Activated CD8-positive, alpha-beta memory T cell treated with anti-CD3 and anti-CD28 coated beads, Interleukin-2, amount 10 ng/mL, durations not matched to agents 7 days and 5 days (primary cell): ENCODE results near the gene INPP4A. TPM values are rescaled to one million over a fixed set of nuclear protein-coding genes. Genes with fewer than 3 reads are reported as not detected.

ENCODE experiments used
- ATAC-seq: fragments of 150-1000 bp; cut with Tn5 transposase; one replicate; pipeline ENCODE4 v1.10.0; 2021; ENCODE audit warnings: moderate library complexity
- CTCF ChIA-PET: fragments of 350-600 bp; sonication (Branson Sonifier 250); formaldehyde crosslinking; loops from one replicate; lab custom pipeline; 2021; ENCODE audit warnings: antibody characterized with exemption; lab: Charles Lee
- DNase-seq: peaks from one replicate; pipeline ENCODE4 v3.0.0-alpha.2; 2020
- H3K27ac Mint-ChIP-seq: one replicate; pipeline ENCODE4 v1.8.0; 2021; ENCODE audit warnings: mild to moderate bottlenecking, mixed read lengths
- H3K27me3 Mint-ChIP-seq: one replicate; pipeline ENCODE4 v1.8.0; 2021; ENCODE audit warnings: mixed read lengths
- H3K36me3 Mint-ChIP-seq: one replicate; pipeline ENCODE4 v1.8.0; 2021; ENCODE audit warnings: mild to moderate bottlenecking, mixed read lengths
- H3K4me1 Mint-ChIP-seq: one replicate; pipeline ENCODE4 v1.8.0; 2021; ENCODE audit warnings: mixed read lengths
- H3K4me3 Mint-ChIP-seq: one replicate; pipeline ENCODE4 v1.8.0; 2021; ENCODE audit warnings: mild to moderate bottlenecking, moderate library complexity, mixed read lengths
- H3K9me3 Mint-ChIP-seq: one replicate; pipeline ENCODE4 v1.8.0; 2022; ENCODE audit warnings: low read depth, mixed read lengths
- total RNA-seq, 2 experiments: library from RNA; stranded (reverse); gene quantifications; one replicate each; pipeline ENCODE4 v1.2.3, GENCODE V29; 2021

Gene INPP4A
- total RNA-seq, 2 experiments from 2014 or later, result 144 to 229 TPM

- peaks cover 31% of the 10 kb centered on the region for H3K36me3 Mint-ChIP-seq
- H3K4me1 Mint-ChIP-seq, result peaks cover 93% of the 10 kb centered on the region
- DNase-seq (peak; percentile 86), ATAC-seq (peak; percentile 26)
- peak overlapping the region; percentile 93 for H3K27ac Mint-ChIP-seq
- peak overlapping the region; percentile 61 for H3K4me3 Mint-ChIP-seq
- CTCF ChIA-PET, result interaction anchor here (0.7 to 10.4 kb wide), 9 partner anchors 9 to 169 kb away, joined by 3 to 166 read pairs (median 4); partner anchors contain the start of gene INPP4A
- H3K9me3 Mint-ChIP-seq, result no peaks in the 10 kb centered on the region
- no peaks in the 10 kb centered on the region for H3K27me3 Mint-ChIP-seq
Observed at GRCh38 chr2:98465456-98466226, 21.0 kb downstream of the INPP4A start.

GRCh38 chr2:98467082-98467536, 22.5 kb downstream of the INPP4A start:
- Mint-ChIP-seq H3K27ac (peak overlapping the region; percentile 93), H3K36me3 (peaks cover 39% of the 10 kb centered on the region), H3K4me1 (peaks cover 93% of the 10 kb centered on the region), H3K4me3 (peak overlapping the region; percentile 61), H3K27me3 (no peaks in the 10 kb centered on the region), H3K9me3 (no peaks in the 10 kb centered on the region)
- DNase-seq, result no peak
- CTCF ChIA-PET, result interaction anchor here (0.7 to 10.4 kb wide), 4 partner anchors 12 to 55 kb away, joined by 4 to 166 read pairs (median 61); partner anchors contain the start of gene INPP4A
- ATAC-seq, result no peak

- Mint-ChIP-seq H3K4me1 (peaks cover 98% of the 10 kb centered on the region), H3K27me3 (no peaks in the 10 kb centered on the region), H3K36me3 (peaks cover 42% of the 10 kb centered on the region), H3K4me3 (peak overlapping the region; percentile 61), H3K9me3 (no peaks in the 10 kb centered on the region), H3K27ac (peak overlapping the region; percentile 93)
- CTCF ChIA-PET, result interaction anchor here (1.7 to 10.4 kb wide), 4 partner anchors 13 to 55 kb away, joined by 10 to 166 read pairs (median 61); partner anchors contain the start of gene INPP4A
- ATAC-seq, result no peak
- DNase-seq, result no peak
Observed at GRCh38 chr2:98467652-98468051, 23.0 kb downstream of the INPP4A start.

GRCh38 chr2:98468621-98469236, 24.1 kb downstream of the INPP4A start:
- Mint-ChIP-seq H3K27me3 (no peaks in the 10 kb centered on the region), H3K4me3 (peak overlapping the region; percentile 36), H3K36me3 (peaks cover 41% of the 10 kb centered on the region), H3K4me1 (peaks cover 99% of the 10 kb centered on the region), H3K9me3 (no peaks in the 10 kb centered on the region), H3K27ac (peak overlapping the region; percentile 90)
- CTCF ChIA-PET, result interaction anchor here (1.7 to 10.4 kb wide), 2 partner anchors 14 to 56 kb away, joined by 10 to 166 read pairs; no protein-coding TSS in a partner anchor
- DNase-seq (peak; percentile 84), ATAC-seq (peak; percentile 20)

- CTCF ChIA-PET, result interaction anchor here (0.8 to 10.4 kb wide), 6 partner anchors 13 to 89 kb away, joined by 3 to 166 read pairs (median 4); no protein-coding TSS in a partner anchor
- Mint-ChIP-seq H3K9me3 (no peaks in the 10 kb centered on the region), H3K27ac (peak overlapping the region; percentile 90), H3K4me3 (no peak overlapping the region), H3K27me3 (no peaks in the 10 kb centered on the region), H3K36me3 (peaks cover 46% of the 10 kb centered on the region), H3K4me1 (peaks cover 99% of the 10 kb centered on the region)
- DNase-seq (no peak), ATAC-seq (no peak)
Observed at GRCh38 chr2:98469862-98470544, 25.3 kb downstream of the INPP4A start.

- CTCF ChIA-PET, result interaction anchor here (0.8 to 10.4 kb wide), 10 partner anchors 12 to 98 kb away, joined by 3 to 166 read pairs (median 4); no protein-coding TSS in a partner anchor
- H3K9me3 Mint-ChIP-seq, result no peaks in the 10 kb centered on the region
- peaks cover 46% of the 10 kb centered on the region for H3K36me3 Mint-ChIP-seq
- peak overlapping the region; percentile 90 for H3K27ac Mint-ChIP-seq
- ATAC-seq (peak; percentile 30), DNase-seq (peak; percentile 81)
- H3K4me3 Mint-ChIP-seq, result peak overlapping the region; percentile 27
- H3K4me1 Mint-ChIP-seq, result peaks cover 99% of the 10 kb centered on the region
- H3K27me3 Mint-ChIP-seq, result no peaks in the 10 kb centered on the region
Observed at GRCh38 chr2:98470851-98471255, 26.2 kb downstream of the INPP4A start.

- ATAC-seq (no peak), DNase-seq (no peak)
- Mint-ChIP-seq H3K36me3 (peaks cover 42% of the 10 kb centered on the region), H3K27me3 (no peaks in the 10 kb centered on the region), H3K9me3 (no peaks in the 10 kb centered on the region), H3K4me1 (peaks cover 99% of the 10 kb centered on the region), H3K4me3 (peak overlapping the region; percentile 27), H3K27ac (peak overlapping the region; percentile 90)
- CTCF ChIA-PET, result interaction anchor here (1.2 to 10.4 kb wide), 10 partner anchors 9 to 97 kb away, joined by 3 to 166 read pairs (median 5); partner anchors contain the start of gene INPP4A
Observed at GRCh38 chr2:98471402-98472131, 26.9 kb downstream of the INPP4A start.

GRCh38 chr2:98472132-98472650, 27.5 kb downstream of the INPP4A start:
- H3K27me3 Mint-ChIP-seq, result no peaks in the 10 kb centered on the region
- CTCF ChIA-PET, result interaction anchor here (0.6 to 10.4 kb wide), 7 partner anchors 10 to 59 kb away, joined by 3 to 166 read pairs (median 5); partner anchors contain the start of gene INPP4A
- H3K9me3 Mint-ChIP-seq, result no peaks in the 10 kb centered on the region
- H3K4me1 Mint-ChIP-seq, result peaks cover 99% of the 10 kb centered on the region
- H3K36me3 Mint-ChIP-seq, result peaks cover 39% of the 10 kb centered on the region
- H3K27ac Mint-ChIP-seq, result peak overlapping the region; percentile 90
- H3K4me3 Mint-ChIP-seq, result no peak overlapping the region
- ATAC-seq, result no peak
- no peak for DNase-seq

- H3K9me3 Mint-ChIP-seq, result no peaks in the 10 kb centered on the region
- ATAC-seq (no peak), DNase-seq (no peak)
- H3K27ac Mint-ChIP-seq, result peak overlapping the region; percentile 90
- no peaks in the 10 kb centered on the region for H3K27me3 Mint-ChIP-seq
- peaks cover 100% of the 10 kb centered on the region for H3K4me1 Mint-ChIP-seq
- H3K4me3 Mint-ChIP-seq, result peak overlapping the region; percentile 69
- H3K36me3 Mint-ChIP-seq, result peaks cover 35% of the 10 kb centered on the region
- CTCF ChIA-PET, result interaction anchor here (0.6 to 10.4 kb wide), 5 partner anchors 8 to 20 kb away, joined by 3 to 166 read pairs (median 5); no protein-coding TSS in a partner anchor
Observed at GRCh38 chr2:98472961-98473746, 28.5 kb downstream of the INPP4A start.

GRCh38 chr2:98473995-98474780, 29.5 kb downstream of the INPP4A start:
- peak; percentile 66 for DNase-seq
- peaks cover 33% of the 10 kb centered on the region for H3K36me3 Mint-ChIP-seq

More at GRCh38 chr2:98473995-98474780, 29.5 kb downstream of the INPP4A start:
- ATAC-seq, result peak; percentile 64
- no peaks in the 10 kb centered on the region for H3K27me3 Mint-ChIP-seq
- peak overlapping the region; percentile 69 for H3K4me3 Mint-ChIP-seq
- H3K27ac Mint-ChIP-seq, result peak overlapping the region; percentile 90
- CTCF ChIA-PET, result interaction anchor here (0.9 to 3.2 kb wide), 4 partner anchors 10 to 61 kb away, joined by 3 to 28 read pairs (median 3); no protein-coding TSS in a partner anchor
- peaks cover 100% of the 10 kb centered on the region for H3K4me1 Mint-ChIP-seq
- no peaks in the 10 kb centered on the region for H3K9me3 Mint-ChIP-seq
